NCI-H526 (cell line): Measurements from ENCODE around the gene NCAM1.

Source experiments
- DNase-seq, 2 experiments: peaks; one replicate each; lab custom pipeline; 2025; lab: John Stamatoyannopoulos, UW

Gene NCAM1

GRCh38 chr11:112968941-112969713 is 7.9 kb downstream of the NCAM1 start:
- peak; percentile 84 to 91 for DNase-seq

GRCh38 chr11:112971195-112971594 is 10.0 kb downstream of the NCAM1 start:
- no peak for DNase-seq

GRCh38 chr11:112971827-112972226 is 10.6 kb downstream of the NCAM1 start:
- DNase-seq = no peak

GRCh38 chr11:112972399-112973145 is 11.4 kb downstream of the NCAM1 start:
- DNase-seq = no peak

- DNase-seq = no peak
Measured at GRCh38 chr11:112975051-112975450, 13.8 kb downstream of the NCAM1 start.

- no peak for DNase-seq
Measured at GRCh38 chr11:112975493-112975892, 14.3 kb downstream of the NCAM1 start.

GRCh38 chr11:112977755-112978154 is 16.5 kb downstream of the NCAM1 start:
- peak; percentile 77 to 90 for DNase-seq

- DNase-seq = peak; percentile 36 to 47
Measured at GRCh38 chr11:112983887-112984286, 22.7 kb downstream of the NCAM1 start.

- DNase-seq = no peak
Measured at GRCh38 chr11:112989198-112989597, 28.0 kb downstream of the NCAM1 start.

- DNase-seq = no peak
Measured at GRCh38 chr11:112993808-112994207, 32.6 kb downstream of the NCAM1 start.

- DNase-seq = no peak
Measured at GRCh38 chr11:112995423-112996090, 34.3 kb downstream of the NCAM1 start.

GRCh38 chr11:112996994-112997393 is 35.8 kb downstream of the NCAM1 start:
- DNase-seq = no peak

- no peak for DNase-seq
Measured at GRCh38 chr11:112997857-112998466, 36.7 kb downstream of the NCAM1 start.

- DNase-seq = peak in 1 of 2 experiments; percentile 75
Measured at GRCh38 chr11:112999520-112999919, 38.3 kb downstream of the NCAM1 start.

- no peak for DNase-seq
Measured at GRCh38 chr11:113001709-113002108, 40.5 kb downstream of the NCAM1 start.

GRCh38 chr11:113006896-113007445 is 45.8 kb downstream of the NCAM1 start:
- no peak for DNase-seq

GRCh38 chr11:113014262-113015097 is 53.3 kb downstream of the NCAM1 start:
- DNase-seq = peak; percentile 95 to 97

GRCh38 chr11:113015098-113015455 is 53.9 kb downstream of the NCAM1 start:
- no peak for DNase-seq

- no peak for DNase-seq
Measured at GRCh38 chr11:113016905-113017304, 55.7 kb downstream of the NCAM1 start.

GRCh38 chr11:113018913-113019312 is 57.7 kb downstream of the NCAM1 start:
- no peak for DNase-seq

GRCh38 chr11:113019711-113020110 is 58.5 kb downstream of the NCAM1 start:
- DNase-seq = no peak
